GM12878 (cell line): ENCODE measurements around the gene CXXC1. TPM values are rescaled to one million over a fixed set of nuclear protein-coding genes. Genes with fewer than 3 reads are reported as not detected.

Experiments used
- ATAC-seq: fragments of 200-7000 bp; cut with Tn5 transposase; 3 replicates; pipeline ENCODE4 v1.9.1; 2020; ENCODE audit warnings: mild to moderate bottlenecking, moderate library complexity
- BruUV-seq: library from RNA; stranded (reverse); fragments of 400-500 nt; replicated peaks from 2 replicates; lab custom pipeline; 2021; lab: Mats Ljungman, UMichigan
- CTCF ChIA-PET: fragments of 300-600 bp; sonication (Branson Sonifier 250); formaldehyde crosslinking; extraction: SDS; loops from one replicate; lab custom pipeline; 2021; ENCODE audit warnings: inconsistent platforms; lab: Yijun Ruan, JAX
- POLR2A ChIA-PET: fragments of 350-600 bp; formaldehyde crosslinking; extraction: SDS; loops from one replicate; lab custom pipeline; 2021; ENCODE audit warnings: inconsistent platforms; lab: Charles Lee
- RAD21 ChIA-PET: fragments of 300-600 bp; sonication (Branson Sonifier 250); formaldehyde crosslinking; loops from one replicate; lab custom pipeline; 2023; ENCODE audit warnings: antibody characterized with exemption; ENCODE audit not compliant: unreplicated experiment; lab: Charles Lee
- SMC1A ChIA-PET: fragments of 300-600 bp; sonication (Branson Sonifier 250); formaldehyde crosslinking; loops from one replicate; lab custom pipeline; 2023; ENCODE audit not compliant: unreplicated experiment, uncharacterized antibody; lab: Charles Lee
- DNase-seq: peaks from one replicate; pipeline ENCODE4 v3.0.0-alpha.2; 2011; ENCODE audit warnings: low read depth, low spot score
- FAIRE-seq: peaks from 3 replicates; lab custom pipeline; 2011; peaks lifted over from hg19 to GRCh38; lab: Jason Lieb, UNC
- H2AFZ ChIP-seq: 2 replicates; pipeline ENCODE4 v1.6.0; 2011; ENCODE audit warnings: low read depth, low read length, control low read depth; ENCODE audit not compliant: control insufficient read depth
- H3K27ac ChIP-seq: 2 replicates; pipeline ENCODE4 v1.5.1; 2011; ENCODE audit warnings: control low read depth; ENCODE audit not compliant: control insufficient read depth, insufficient read depth
- H3K27me3 ChIP-seq, 2 experiments: replicated peaks in 1 of 2; 2 replicates each; pipeline versions ENCODE4 v1.6.0 to v1.6.1; 2011; ENCODE audit warnings: low read length in 1 of 2; ENCODE audit not compliant: control insufficient read depth in 2 of 2, insufficient read depth in 2 of 2
- H3K36me3 ChIP-seq, 2 experiments: 2 replicates each; pipeline ENCODE4 v1.5.1; 2011; ENCODE audit warnings: low read length in 1 of 2; ENCODE audit not compliant: control insufficient read depth in 2 of 2, insufficient read depth in 2 of 2
- H3K4me1 ChIP-seq: 2 replicates; pipeline ENCODE4 v1.6.1; 2011; ENCODE audit warnings: mild to moderate bottlenecking, low read length, moderate library complexity, mixed read lengths; ENCODE audit not compliant: control insufficient read depth, insufficient read depth
- H3K4me2 ChIP-seq: 2 replicates; pipeline ENCODE4 v1.6.0; 2011; ENCODE audit warnings: control low read depth; ENCODE audit not compliant: control insufficient read depth, insufficient read depth
- H3K4me3 ChIP-seq: fragments of 200-600 bp; sonication (generic); 2 replicates; pipeline ENCODE4 v1.5.1; 2016
- H3K79me2 ChIP-seq: 2 replicates; pipeline ENCODE4 v1.6.0; 2011; ENCODE audit warnings: low read length; ENCODE audit not compliant: control insufficient read depth, insufficient read depth
- H3K9ac ChIP-seq: 2 replicates; pipeline ENCODE4 v1.8.0; 2011; ENCODE audit warnings: low read length, control low read depth, mixed read lengths; ENCODE audit not compliant: control insufficient read depth, insufficient read depth
- H3K9me3 ChIP-seq: replicated peaks from 3 replicates; pipeline ENCODE4 v1.5.1; 2011; ENCODE audit warnings: mild to moderate bottlenecking, low read length; ENCODE audit not compliant: control insufficient read depth, insufficient read depth
- H4K20me1 ChIP-seq: 2 replicates; pipeline ENCODE4 v1.6.0; 2011; ENCODE audit not compliant: control insufficient read depth, insufficient read depth
- BCL11A ChIP-seq: IDR thresholded peaks from 2 replicates; pipeline ENCODE4 v1.6.1; 2011; ENCODE audit warnings: low read depth, low read length
- CBFB ChIP-seq: IDR thresholded peaks from 2 replicates; pipeline ENCODE4 v1.6.1; 2016; ENCODE audit warnings: antibody characterized with exemption, low read depth
- CBX3 ChIP-seq: fragments of 200-600 bp; sonication (generic); IDR thresholded peaks from 2 replicates; pipeline ENCODE4 v1.6.1; 2016; ENCODE audit warnings: low read depth, borderline replicate concordance
- DPF2 ChIP-seq: fragments of 450-650 bp; IDR thresholded peaks from 2 replicates; pipeline ENCODE4 v1.6.1; 2017; ENCODE audit warnings: mild to moderate bottlenecking
- EED ChIP-seq: sonication (generic); IDR thresholded peaks from 2 replicates; pipeline ENCODE4 v1.6.1; 2016; ENCODE audit warnings: antibody characterized with exemption, low read depth
- FOXK2 ChIP-seq: fragments of 450-650 bp; IDR thresholded peaks from 2 replicates; pipeline ENCODE4 v1.6.1; 2017; ENCODE audit warnings: mild to moderate bottlenecking, moderate library complexity
- GATAD2B ChIP-seq: fragments of 450-650 bp; conservative IDR thresholded peaks from 2 replicates; pipeline ENCODE4 v1.6.1; 2017; ENCODE audit warnings: low read depth, mild to moderate bottlenecking, moderate library complexity
- HDGF ChIP-seq: fragments of 450-650 bp; IDR thresholded peaks from 2 replicates; pipeline ENCODE4 v1.6.1; 2016; ENCODE audit warnings: antibody characterized with exemption
- NR2F1 ChIP-seq: fragments of 450-650 bp; conservative IDR thresholded peaks from 2 replicates; pipeline ENCODE4 v1.6.1; 2017; ENCODE audit warnings: mild to moderate bottlenecking
- PAX8 ChIP-seq: fragments of 450-650 bp; IDR thresholded peaks from 2 replicates; pipeline ENCODE4 v1.6.1; 2017; ENCODE audit warnings: mild to moderate bottlenecking, moderate library complexity
- POLR2AphosphoS5 ChIP-seq: IDR thresholded peaks from 2 replicates; pipeline ENCODE4 v1.6.1; 2011; ENCODE audit warnings: mild to moderate bottlenecking, low read length, inconsistent platforms
- RAD51 ChIP-seq: fragments of 450-650 bp; IDR thresholded peaks from 2 replicates; pipeline ENCODE4 v1.6.1; 2016; ENCODE audit warnings: moderate library complexity, mild to moderate bottlenecking, inconsistent platforms
- TAF1 ChIP-seq: IDR thresholded peaks from 2 replicates; pipeline ENCODE4 v1.6.1; 2011; ENCODE audit warnings: mild to moderate bottlenecking, low read depth, low read length, borderline replicate concordance
- TCF12 ChIP-seq: IDR thresholded peaks from 2 replicates; pipeline ENCODE4 v1.6.1; 2011; ENCODE audit warnings: low read depth, mild to moderate bottlenecking, low read length
- USF1 ChIP-seq: IDR thresholded peaks from 2 replicates; pipeline ENCODE4 v1.6.1; 2011; ENCODE audit warnings: borderline replicate concordance, low read depth, mild to moderate bottlenecking, moderate library complexity, mixed read lengths, low read length; ENCODE audit not compliant: insufficient read depth; ENCODE audit errors: extremely low read length
- ZNF207 ChIP-seq: fragments of 450-650 bp; IDR thresholded peaks from 2 replicates; pipeline ENCODE4 v1.6.1; 2014; ENCODE audit warnings: antibody characterized with exemption, mild to moderate bottlenecking, borderline replicate concordance
- ZNF24 ChIP-seq: fragments of 450-650 bp; IDR thresholded peaks from 2 replicates; pipeline ENCODE4 v1.6.1; 2017; ENCODE audit warnings: antibody characterized with exemption, mild to moderate bottlenecking
- WGBS: methylation state at CpG from one replicate; pipeline ENCODE4 v1.1.6; 2016; ENCODE audit warnings: low lambda C conversion rate; ENCODE audit not compliant: insufficient replicate concordance, insufficient coverage; ENCODE audit errors: missing lambda C conversion rate; 5-methylcytosine and 5-hydroxymethylcytosine counted together
- in situ Hi-C: fragments of 300-500 bp; cut with MboI; formaldehyde crosslinking; loops from 9 replicates; pipeline ENCODE4 v1.14.3; 2018; ENCODE audit warnings: mixed read lengths
- intact Hi-C: fragments of 100-400 bp; cut with micrococcal nuclease; formaldehyde crosslinking; loops from one replicate; pipeline ENCODE4 v1.14.2; 2022; ENCODE audit not compliant: unreplicated experiment
- polyA plus RNA-seq, 11 experiments: library from polyadenylated mRNA; depleted of rRNA in 4 of 11; unstranded in 6 of 11; stranded (reverse) in 5 of 11; fragments of >200 nt; fragmentation: Nextera tagmentation in 4 of 11; fragmentation: Illumina TruSeq in 1 of 11; extraction: Ambion mirVana in 4 of 11; extraction: Trizol in 1 of 11; gene quantifications; 1 replicate in 1 of 11; 2 replicates in 10 of 11; pipeline versions ENCODE4 v1.2.1 to v1.2.3, GENCODE V29; 2011 to 2016; ENCODE audit warnings: inconsistent platforms in 2 of 11, missing spikeins in 2 of 11, low read depth in 1 of 11
- total RNA-seq, 4 experiments: library from RNA; depleted of rRNA in 3 of 4; stranded (reverse); fragments of >200 nt in 3 of 4; fragmentation: Illumina TruSeq in 1 of 4; extraction: Trizol in 1 of 4; gene quantifications; 2 replicates each; pipeline versions ENCODE4 v1.2.1 to v1.2.3, GENCODE V29; 2013 to 2021
- TF ChIP-seq, protein P1 (sequence below): fragments of 150-350 bp; IDR thresholded peaks from 2 replicates; pipeline ENCODE4 v1.6.1; 2014; ENCODE audit warnings: mild to moderate bottlenecking, low read depth, low read length
- TF ChIP-seq, protein P2 (sequence below): fragments of 450-650 bp; IDR thresholded peaks from 2 replicates; pipeline ENCODE4 v1.6.1; 2016; ENCODE audit warnings: mild to moderate bottlenecking
- TF ChIP-seq, protein P3 (sequence below): IDR thresholded peaks from 2 replicates; pipeline ENCODE4 v1.6.1; 2012; ENCODE audit warnings: low read depth, low read length, improper control_type of control experiment

Gene CXXC1
- total and polyA plus RNA-seq, 10 of the 15 experiments (the other 5 are each of a cell fraction or from before 2014, with no cell fraction given) = 9.2 to 180 (median 93.8) TPM

GRCh38 chr18:50250935-50251334, 36.6 kb downstream of the CXXC1 start:
- Histone ChIP-seq H3K27ac (no peak overlapping the region), H3K9ac (no peak overlapping the region), H3K79me2 (no peaks in the 10 kb centered on the region), H3K4me1 (no peaks in the 10 kb centered on the region), H3K36me3 (no peaks in the 10 kb centered on the region), H3K9me3 (no peaks in the 10 kb centered on the region), H4K20me1 (no peaks in the 10 kb centered on the region), H3K4me3 (no peak overlapping the region), H3K4me2 (no peak overlapping the region), H2AFZ (no peak overlapping the region), H3K27me3 (no peaks in the 10 kb centered on the region)
- SMC1A ChIA-PET = no interaction called here
- RAD21 ChIA-PET = no interaction called here
- intact Hi-C loops = no loop called here
- WGBS = 26% methylated on average over 3 of the region's 3 CpGs
- no peak for ATAC-seq
- in situ Hi-C loops = no loop called here
- CTCF ChIA-PET = interaction anchor here (1.9 kb wide), 1 partner anchor 106 kb away, joined by 6 read pairs; no protein-coding TSS in a partner anchor
- no TSS peak for BruUV-seq
- TF ChIP-seq, protein P1, sequence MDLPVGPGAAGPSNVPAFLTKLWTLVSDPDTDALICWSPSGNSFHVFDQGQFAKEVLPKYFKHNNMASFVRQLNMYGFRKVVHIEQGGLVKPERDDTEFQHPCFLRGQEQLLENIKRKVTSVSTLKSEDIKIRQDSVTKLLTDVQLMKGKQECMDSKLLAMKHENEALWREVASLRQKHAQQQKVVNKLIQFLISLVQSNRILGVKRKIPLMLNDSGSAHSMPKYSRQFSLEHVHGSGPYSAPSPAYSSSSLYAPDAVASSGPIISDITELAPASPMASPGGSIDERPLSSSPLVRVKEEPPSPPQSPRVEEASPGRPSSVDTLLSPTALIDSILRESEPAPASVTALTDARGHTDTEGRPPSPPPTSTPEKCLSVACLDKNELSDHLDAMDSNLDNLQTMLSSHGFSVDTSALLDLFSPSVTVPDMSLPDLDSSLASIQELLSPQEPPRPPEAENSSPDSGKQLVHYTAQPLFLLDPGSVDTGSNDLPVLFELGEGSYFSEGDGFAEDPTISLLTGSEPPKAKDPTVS = no peak
- TF ChIP-seq BCL11A (no peak), POLR2AphosphoS5 (no peak), FOXK2 (no peak), ZNF207 (no peak), RAD51 (no peak), EED (no peak), DPF2 (no peak), USF1 (no peak), HDGF (no peak), GATAD2B (no peak), CBX3 (no peak), PAX8 (no peak), CBFB (no peak), NR2F1 (no peak), TAF1 (no peak), ZNF24 (no peak), TCF12 (no peak)
- TF ChIP-seq, protein P2, sequence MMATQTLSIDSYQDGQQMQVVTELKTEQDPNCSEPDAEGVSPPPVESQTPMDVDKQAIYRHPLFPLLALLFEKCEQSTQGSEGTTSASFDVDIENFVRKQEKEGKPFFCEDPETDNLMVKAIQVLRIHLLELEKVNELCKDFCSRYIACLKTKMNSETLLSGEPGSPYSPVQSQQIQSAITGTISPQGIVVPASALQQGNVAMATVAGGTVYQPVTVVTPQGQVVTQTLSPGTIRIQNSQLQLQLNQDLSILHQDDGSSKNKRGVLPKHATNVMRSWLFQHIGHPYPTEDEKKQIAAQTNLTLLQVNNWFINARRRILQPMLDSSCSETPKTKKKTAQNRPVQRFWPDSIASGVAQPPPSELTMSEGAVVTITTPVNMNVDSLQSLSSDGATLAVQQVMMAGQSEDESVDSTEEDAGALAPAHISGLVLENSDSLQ = no peak
- TF ChIP-seq, protein P3, sequence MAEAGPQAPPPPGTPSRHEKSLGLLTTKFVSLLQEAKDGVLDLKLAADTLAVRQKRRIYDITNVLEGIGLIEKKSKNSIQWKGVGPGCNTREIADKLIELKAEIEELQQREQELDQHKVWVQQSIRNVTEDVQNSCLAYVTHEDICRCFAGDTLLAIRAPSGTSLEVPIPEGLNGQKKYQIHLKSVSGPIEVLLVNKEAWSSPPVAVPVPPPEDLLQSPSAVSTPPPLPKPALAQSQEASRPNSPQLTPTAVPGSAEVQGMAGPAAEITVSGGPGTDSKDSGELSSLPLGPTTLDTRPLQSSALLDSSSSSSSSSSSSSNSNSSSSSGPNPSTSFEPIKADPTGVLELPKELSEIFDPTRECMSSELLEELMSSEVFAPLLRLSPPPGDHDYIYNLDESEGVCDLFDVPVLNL = no peak
- FAIRE-seq = no peak
- no peak for DNase-seq
- POLR2A ChIA-PET = no interaction called here
